Urinary bladder (tissue), 4 donors: ENCODE data around the gene STK32A. TPM values are rescaled to one million over a fixed set of nuclear protein-coding genes. Genes with fewer than 3 reads are reported as not detected.

ENCODE experiments used
- DNase-seq: peaks from one replicate; pipeline ENCODE4 v3.0.0-alpha.2; 2015; ENCODE audit errors: extremely low spot score
- H3K27ac ChIP-seq: one replicate; pipeline ENCODE4 v1.5.1; 2013; ENCODE audit warnings: low read depth, mild to moderate bottlenecking, moderate library complexity
- H3K36me3 ChIP-seq: one replicate; pipeline ENCODE4 v1.6.1; 2013; ENCODE audit warnings: mild to moderate bottlenecking, moderate library complexity; ENCODE audit not compliant: insufficient read depth
- H3K4me1 ChIP-seq: one replicate; pipeline ENCODE4 v1.6.1; 2013; ENCODE audit warnings: mild to moderate bottlenecking, moderate library complexity; ENCODE audit not compliant: insufficient read depth
- H3K4me3 ChIP-seq: one replicate; pipeline ENCODE4 v1.5.1; 2013; ENCODE audit warnings: low read depth, low read length
- WGBS: extraction: QIAGEN DNeasy Blood & Tissue Kit; methylation state at CpG from one replicate; pipeline ENCODE4 v1.1.7; 2013; 5-methylcytosine and 5-hydroxymethylcytosine counted together
- polyA plus RNA-seq: library from polyadenylated mRNA; stranded (reverse); fragments of 200-250 nt; gene quantifications from one replicate; pipeline ENCODE4 v1.2.3, GENCODE V29; 2013
- total RNA-seq: library from RNA; depleted of rRNA; stranded (reverse); fragments of >200 nt; gene quantifications from one replicate; pipeline ENCODE4 v1.2.3, GENCODE V29; 2014
- donor health status: healthy with polysubstance abuse.
- donor health status: healthy.

The STK32A gene
- total and polyA plus RNA-seq, 2 donors, result 1.3 to 7.8 TPM

DNA sequence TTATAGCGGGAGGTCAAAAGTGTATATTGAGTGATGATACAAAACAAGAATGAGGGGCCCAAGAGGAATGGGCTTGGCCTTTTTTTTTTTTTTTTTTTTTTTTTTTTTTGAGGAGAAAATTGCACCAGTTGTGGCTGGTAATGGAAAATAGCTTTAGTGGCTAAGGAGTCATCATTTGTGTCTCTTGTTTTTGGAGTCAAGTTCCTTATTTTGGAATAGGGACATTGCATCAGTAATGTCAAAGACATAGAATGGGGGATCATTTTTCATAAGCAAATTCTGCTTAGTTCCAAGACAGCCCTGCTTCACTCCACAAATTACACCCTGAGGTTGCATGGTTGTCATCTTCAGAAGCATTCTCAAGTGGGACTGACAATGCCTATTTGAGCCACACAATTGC is 137.4 kb downstream of the STK32A start:
- H3K27ac ChIP-seq, result no peak overlapping the region
- no peaks in the 10 kb centered on the region for H3K4me1 ChIP-seq
- no peak overlapping the region for H3K4me3 ChIP-seq
- 100% methylated on average over 1 of the region's 1 CpG for WGBS
- DNase-seq, result no peak
- no peaks in the 10 kb centered on the region for H3K36me3 ChIP-seq

DNA sequence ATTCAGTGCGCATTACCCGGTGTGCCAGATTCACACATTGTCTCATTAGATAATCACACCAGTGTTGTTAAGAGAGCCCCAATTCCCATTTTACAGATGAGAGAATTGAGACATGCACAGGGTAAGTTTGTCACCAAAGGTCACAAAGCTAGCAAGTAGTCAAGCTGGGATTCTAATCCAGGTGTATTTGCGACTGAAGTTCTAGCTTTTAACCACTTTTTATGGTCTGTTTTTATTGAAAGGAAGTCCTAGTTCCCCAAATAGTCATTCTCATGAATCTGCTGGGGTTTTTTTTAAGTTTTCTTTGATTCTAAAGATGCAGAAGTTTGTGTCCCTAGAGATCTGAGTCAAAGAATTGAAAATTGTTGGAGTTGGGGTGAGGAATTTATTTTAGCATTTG is 138.5 kb downstream of the STK32A start:
- Histone ChIP-seq H3K4me1 (no peaks in the 10 kb centered on the region), H3K27ac (no peak overlapping the region), H3K36me3 (no peaks in the 10 kb centered on the region), H3K4me3 (no peak overlapping the region)
- 90% methylated on average over 3 of the region's 3 CpGs for WGBS
- no peak for DNase-seq

DNA sequence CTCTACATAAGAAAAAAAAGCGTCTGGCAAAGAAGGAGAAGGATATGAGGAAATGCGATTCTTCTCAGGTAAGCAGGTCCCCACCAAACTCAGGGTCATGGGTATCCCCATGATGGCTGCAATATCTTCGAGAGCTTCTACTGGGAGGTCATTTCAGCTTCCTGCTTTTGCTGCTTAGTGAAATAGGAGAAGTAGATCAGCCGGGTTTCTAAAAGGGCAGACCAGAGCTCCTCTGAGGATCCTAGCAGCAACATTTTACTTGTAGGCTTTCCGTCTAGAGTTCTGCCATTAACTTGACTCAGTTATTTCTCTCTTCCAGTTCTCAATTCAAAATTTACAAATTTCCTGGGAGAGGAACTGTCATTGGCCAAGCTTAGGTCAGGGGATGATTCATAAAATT is 140.3 kb downstream of the STK32A start:
- no peak overlapping the region for H3K4me3 ChIP-seq
- H3K27ac ChIP-seq, result no peak overlapping the region
- no peaks in the 10 kb centered on the region for H3K36me3 ChIP-seq
- no peaks in the 10 kb centered on the region for H3K4me1 ChIP-seq
- 83% methylated on average over 5 of the region's 5 CpGs for WGBS
- DNase-seq, result no peak

DNA sequence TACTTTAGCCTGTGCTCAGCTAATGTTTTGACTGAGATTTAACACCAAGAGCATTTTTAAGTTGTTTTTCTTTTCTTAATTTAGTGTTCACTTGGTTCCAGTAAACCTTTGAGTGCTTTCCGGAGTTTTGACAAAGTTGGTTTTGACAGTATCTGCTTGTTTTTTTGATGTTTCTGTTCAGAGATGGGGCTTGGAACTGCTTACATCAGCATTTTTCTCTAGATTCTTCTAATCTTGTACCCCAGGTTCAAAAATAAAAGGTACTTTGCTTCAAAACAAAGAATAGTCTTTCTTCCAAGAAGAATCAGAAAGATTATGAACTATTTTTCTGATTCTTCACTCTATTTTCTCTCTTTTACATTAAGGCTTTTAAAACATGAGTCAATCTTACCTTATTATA is 142.9 kb downstream of the STK32A start:
- no peak for DNase-seq
- H3K4me3 ChIP-seq, result no peak overlapping the region
- WGBS, result 93% methylated on average over 1 of the region's 1 CpG
- no peaks in the 10 kb centered on the region for H3K4me1 ChIP-seq
- H3K27ac ChIP-seq, result no peak overlapping the region
- H3K36me3 ChIP-seq, result no peaks in the 10 kb centered on the region

DNA sequence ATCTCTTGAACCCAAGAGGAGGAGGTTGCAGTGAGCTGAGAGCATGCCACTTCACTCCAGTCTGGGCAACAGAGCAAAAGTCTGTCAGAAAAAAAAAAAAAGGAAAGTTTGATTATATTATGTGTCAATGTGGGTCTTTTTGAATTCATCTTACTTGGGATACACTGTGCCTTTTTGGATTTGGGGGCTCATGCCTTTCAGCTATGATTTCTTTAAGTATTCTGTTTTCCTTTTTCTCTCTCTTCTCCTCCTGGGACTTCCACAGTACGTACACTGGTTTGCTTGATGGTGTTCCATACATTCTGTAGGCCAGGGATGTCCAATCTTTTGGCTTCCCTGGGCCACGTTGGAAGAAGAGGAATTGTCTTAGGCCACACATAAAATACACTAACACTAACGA is 146.7 kb downstream of the STK32A start:
- no peak overlapping the region for H3K27ac ChIP-seq
- no peak for DNase-seq
- no peak overlapping the region for H3K4me3 ChIP-seq
- no peaks in the 10 kb centered on the region for H3K4me1 ChIP-seq
- no peaks in the 10 kb centered on the region for H3K36me3 ChIP-seq
- 92% methylated on average over 3 of the region's 3 CpGs for whole genome bisulfite sequencing

DNA sequence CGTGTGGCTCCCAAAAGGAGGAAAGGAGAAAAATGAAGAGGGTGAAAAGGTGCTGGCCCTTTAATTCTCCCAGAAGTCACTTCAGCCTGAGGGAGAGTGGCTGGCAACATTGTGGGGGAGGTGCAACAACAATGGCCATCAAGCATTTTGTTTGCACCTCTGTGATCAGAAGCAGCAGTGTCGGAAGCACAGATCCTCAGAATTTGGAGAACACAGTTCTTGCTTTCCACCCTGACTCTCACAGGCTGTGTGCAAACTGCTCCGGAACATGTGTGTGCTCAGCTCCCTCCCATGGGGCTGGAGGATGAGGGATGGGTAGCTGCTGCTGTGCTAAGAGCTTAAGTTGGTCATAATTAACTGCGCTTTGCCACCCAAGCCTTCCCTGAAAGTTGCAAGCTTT is 147.9 kb downstream of the STK32A start:
- no peak for DNase-seq
- no peaks in the 10 kb centered on the region for H3K4me1 ChIP-seq
- 56% methylated on average over 4 of the region's 4 CpGs for WGBS
- no peaks in the 10 kb centered on the region for H3K36me3 ChIP-seq
- no peak overlapping the region for H3K4me3 ChIP-seq
- H3K27ac ChIP-seq, result no peak overlapping the region

DNA sequence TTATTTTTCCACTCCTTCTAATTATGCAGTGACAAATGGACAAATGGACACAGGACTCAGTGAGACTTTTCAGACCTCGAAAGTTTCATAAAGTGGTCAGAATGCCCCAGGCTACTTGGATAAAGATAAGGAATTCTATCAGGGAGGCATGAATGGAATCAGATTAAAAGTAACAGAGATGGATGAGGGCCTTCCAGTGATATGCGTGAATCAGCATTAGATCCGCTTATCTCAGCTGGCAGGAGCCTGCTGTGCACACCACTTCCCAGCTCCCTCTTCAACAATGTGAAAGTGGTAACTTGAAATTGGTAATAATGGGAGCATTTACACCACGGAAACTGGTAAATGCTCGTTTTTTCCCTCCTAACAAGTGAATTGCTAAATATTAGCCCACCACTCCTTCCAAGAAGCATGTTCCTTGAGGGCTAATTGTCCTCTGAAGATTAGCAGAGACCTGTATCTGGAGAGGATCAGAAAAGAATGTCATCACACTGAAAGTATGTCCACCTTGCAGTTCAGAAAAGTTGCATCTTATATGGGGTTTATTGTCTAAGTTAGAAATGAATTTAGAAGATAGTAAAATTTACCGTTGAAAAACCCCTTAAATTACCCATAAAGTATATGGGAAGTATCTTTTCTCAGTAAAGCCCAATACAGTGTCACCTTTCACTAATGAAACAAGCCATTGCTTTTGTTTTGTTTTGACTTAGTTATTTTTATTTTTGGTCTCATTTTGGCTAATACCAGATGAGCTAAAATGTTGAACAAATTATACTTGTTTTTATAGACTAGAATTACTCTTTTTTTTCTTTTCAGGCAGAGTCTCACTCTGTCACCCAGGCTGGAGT is 149.7 kb downstream of the STK32A start:
- Histone ChIP-seq H3K36me3 (no peaks in the 10 kb centered on the region), H3K4me1 (no peaks in the 10 kb centered on the region), H3K27ac (no peak overlapping the region), H3K4me3 (no peak overlapping the region)
- 63% methylated on average over 6 of the region's 6 CpGs for WGBS
- no peak for DNase-seq

DNA sequence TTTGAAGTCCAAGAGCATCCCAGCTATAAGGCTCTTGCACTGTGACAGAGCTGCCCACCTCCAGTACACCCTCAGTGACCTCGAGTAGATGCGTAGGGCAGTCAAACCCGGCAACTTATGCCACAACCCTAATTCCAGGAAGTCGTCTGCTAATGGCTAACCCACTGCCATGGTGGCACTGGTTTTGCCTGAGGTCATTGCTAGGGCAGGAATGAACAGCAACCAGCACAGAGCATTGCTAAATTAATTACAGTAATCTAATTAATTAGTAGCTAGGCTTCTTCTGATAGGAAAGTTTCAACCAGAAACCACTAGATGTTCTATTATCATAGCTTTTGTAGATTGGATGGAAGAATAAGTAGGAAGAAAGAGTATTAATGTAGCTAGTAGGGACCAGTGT is 152.3 kb downstream of the STK32A start:
- Histone ChIP-seq H3K4me1 (no peaks in the 10 kb centered on the region), H3K36me3 (no peaks in the 10 kb centered on the region), H3K27ac (no peak overlapping the region), H3K4me3 (no peak overlapping the region)
- no peak for DNase-seq
- WGBS, result 72% methylated on average over 4 of the region's 4 CpGs

DNA sequence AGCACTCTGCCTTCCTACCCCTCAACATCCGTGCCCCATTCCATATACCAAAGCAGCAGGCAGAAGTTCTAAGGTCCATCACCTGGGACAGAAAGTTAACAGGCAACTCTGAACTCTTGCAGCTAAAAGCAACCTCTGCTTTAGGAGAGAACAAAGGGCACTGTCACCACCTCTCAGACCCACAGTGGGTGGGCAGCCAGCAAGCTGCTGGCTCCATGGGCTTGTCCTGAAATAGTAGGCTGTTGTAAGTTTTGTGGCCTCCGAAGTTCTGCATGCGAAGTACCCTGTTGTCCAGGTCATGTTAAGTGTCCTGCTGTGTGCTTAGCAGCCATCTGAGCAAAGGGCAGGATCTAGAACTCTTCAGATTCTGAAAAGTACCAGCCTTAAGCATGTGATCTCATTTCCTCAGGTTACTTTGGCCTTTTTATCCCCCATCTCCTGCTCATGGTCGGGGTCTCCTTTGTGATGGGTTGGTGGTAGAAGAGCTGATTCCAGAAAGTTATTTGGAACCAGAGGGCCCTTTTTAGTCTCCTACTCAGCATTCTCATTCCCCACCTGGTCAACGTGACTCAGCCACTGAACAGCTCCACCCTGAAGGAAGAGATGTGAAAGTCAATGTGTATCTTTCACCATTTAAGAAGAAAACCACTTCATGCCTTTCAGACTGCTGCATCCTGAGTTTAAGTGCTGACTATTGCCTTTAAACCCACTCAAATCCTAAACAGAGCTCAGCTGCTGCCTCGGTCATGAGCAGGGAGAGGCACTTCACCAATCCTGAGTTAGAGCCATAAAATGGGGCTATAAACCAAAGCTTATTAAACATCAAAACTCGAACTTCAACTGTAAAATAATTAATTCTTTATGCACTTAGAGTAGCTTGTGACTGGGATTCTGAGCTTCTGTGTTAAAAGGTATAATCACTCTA is 153.6 kb downstream of the STK32A start:
- no peak overlapping the region for H3K4me3 ChIP-seq
- WGBS, result 57% methylated on average over 7 of the region's 7 CpGs
- no peak for DNase-seq
- no peak overlapping the region for H3K27ac ChIP-seq
- no peaks in the 10 kb centered on the region for H3K4me1 ChIP-seq
- no peaks in the 10 kb centered on the region for H3K36me3 ChIP-seq

DNA sequence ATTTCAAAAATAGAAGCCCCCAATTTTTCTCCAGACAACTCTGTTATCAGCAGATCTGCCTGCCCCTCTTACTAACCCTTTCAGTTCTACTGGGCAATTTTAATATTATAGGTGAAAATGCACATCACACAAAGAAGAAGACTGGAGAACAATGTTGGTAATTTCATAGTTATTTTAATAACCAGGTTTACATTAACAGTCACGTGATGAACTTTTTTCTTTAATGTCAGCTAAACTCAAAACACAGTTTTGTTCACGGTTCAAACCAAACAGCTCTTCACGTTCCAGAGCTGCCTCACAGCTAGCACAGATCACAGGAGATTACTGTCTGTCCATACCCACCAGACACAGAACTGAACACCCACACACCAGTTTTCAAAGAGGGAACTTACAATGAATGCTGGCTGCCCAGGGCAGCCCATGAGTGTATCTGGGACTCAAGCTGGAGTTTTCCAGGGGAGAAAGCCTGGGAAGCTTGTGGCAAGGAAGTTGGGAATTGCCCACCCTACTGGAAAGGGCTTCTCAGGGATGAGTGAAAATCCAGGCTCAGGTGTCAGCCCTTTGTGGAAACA is 155.9 kb downstream of the STK32A start:
- H3K4me3 ChIP-seq, result no peak overlapping the region
- H3K36me3 ChIP-seq, result no peaks in the 10 kb centered on the region
- H3K27ac ChIP-seq, result no peak overlapping the region
- no peaks in the 10 kb centered on the region for H3K4me1 ChIP-seq
- WGBS, result 51% methylated on average over 3 of the region's 3 CpGs
- DNase-seq, result no peak

DNA sequence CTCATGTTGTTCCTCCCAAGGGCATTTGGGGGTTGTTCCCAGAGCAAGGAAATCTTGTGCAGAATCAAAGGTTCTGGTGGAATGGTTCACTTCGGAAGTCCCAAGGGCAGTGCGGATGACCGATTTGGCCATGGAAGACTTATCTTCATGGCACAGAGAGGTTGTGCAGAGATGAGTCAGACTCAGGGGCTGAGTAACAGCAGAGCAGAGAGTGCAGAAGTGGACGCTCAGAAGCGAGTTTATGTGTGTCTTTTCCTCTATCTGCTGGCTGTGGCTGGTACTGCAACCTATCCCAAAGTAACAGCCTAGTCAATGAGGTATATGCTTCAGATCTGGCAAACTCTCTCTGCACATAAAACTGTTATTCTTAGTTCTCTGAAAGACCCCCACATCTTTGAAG is 157.0 kb downstream of the STK32A start:
- H3K4me3 ChIP-seq, result no peak overlapping the region
- no peak overlapping the region for H3K27ac ChIP-seq
- H3K36me3 ChIP-seq, result no peaks in the 10 kb centered on the region
- DNase-seq, result no peak
- 56% methylated on average over 5 of the region's 5 CpGs for WGBS
- H3K4me1 ChIP-seq, result no peaks in the 10 kb centered on the region

DNA sequence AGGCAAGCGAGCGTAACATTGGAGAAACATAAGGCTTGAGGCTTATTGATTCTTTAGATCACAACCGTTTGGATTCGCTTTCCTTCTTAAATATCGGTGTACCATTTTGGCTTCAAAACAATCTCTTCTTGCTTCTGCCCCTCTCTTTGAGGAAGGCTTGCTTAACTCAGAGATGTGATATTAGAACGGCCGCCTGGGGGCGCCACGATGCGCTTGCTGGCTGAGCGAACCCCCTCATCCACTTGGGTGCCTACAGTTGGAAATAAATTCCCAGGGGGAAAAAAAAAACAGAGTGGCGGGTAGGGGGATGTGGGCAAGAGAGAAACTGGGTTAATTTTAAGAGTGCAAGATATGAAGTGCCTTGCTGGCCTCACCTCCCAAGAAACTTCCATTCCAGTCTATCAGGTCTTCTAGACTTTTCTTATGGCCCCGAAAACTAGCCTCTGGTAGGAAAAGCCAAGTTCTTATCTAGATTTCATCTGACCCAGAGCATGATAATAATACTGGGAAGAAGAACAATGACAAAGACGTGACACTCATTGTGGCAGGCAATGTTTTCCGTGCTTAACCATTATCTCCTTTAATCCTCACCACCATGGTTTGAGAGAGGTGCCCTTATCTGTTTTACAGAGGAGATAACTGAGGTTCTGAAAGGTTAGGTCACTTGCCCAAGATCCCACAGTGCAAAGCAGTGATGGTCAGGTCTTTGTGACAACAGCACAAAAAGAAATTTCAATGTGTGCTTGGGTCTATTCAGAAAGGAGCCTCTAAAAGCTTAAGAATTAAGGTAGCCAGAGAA is 159.2 kb downstream of the STK32A start:
- no peaks in the 10 kb centered on the region for H3K4me1 ChIP-seq
- no peak overlapping the region for H3K4me3 ChIP-seq
- 75% methylated on average over 15 of the region's 15 CpGs for WGBS
- no peak overlapping the region for H3K27ac ChIP-seq
- no peaks in the 10 kb centered on the region for H3K36me3 ChIP-seq
- no peak for DNase-seq
